Activated naive CD4-positive, alpha-beta T cell treated with anti-CD3 and anti-CD28 coated beads, Interleukin-2, amount 50 U/mL, for 16 hours (primary cell): ENCODE results near the gene NLRC3.
A peak's percentile ranks its signal among the peaks of the same experiment; 100 is the strongest.
"Not testable (repeated sequence)": the region's sequence is repeated elsewhere in the genome, so short reads cannot be mapped to it uniquely, and the experiment has no call there.

Source experiments
- DNase-seq: peaks from one replicate; pipeline ENCODE4 v3.0.0-alpha.2; 2020

NLRC3 gene

DNA sequence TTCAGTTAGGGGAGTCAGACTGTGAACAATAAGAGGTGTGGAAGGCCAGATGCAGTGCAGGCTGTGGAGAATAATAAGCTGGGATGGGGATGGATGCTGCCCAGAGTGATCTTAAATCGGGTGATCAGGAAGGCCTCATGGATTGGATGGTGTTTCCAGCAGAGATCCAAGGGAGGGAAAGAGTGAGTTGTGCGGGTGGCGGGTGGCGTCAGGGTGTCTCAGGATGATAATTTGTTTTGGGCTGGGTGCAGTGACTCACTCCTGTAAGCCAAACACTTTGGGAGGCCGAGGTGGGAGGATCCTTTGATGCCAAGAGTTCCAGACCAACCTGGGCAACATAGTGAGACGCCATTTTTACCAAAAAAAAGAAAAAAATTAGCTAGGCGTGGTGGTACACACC, 68.5 kb downstream of the NLRC3 start:
- no peak for DNase-seq

DNA sequence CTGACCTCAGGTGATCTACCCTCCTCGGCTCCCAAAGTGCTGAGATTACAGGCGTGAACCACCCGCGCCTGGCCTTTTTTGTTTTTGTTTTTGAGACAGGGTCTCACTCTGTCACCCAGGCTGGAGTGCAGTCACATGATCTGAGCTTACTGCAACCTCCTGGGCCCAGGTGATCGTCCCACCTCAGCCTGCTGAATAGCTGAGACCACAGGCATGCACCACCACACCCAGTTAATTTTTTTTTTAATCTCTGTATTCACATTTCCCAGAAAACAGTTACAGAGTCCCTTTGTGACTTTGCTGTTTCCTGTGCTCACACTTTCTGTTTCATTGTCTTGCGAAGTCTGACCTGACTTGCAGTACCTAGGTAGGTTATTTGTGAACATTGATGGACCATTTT, 73.7 kb downstream of the NLRC3 start:
- DNase-seq: peak; percentile 44

DNA sequence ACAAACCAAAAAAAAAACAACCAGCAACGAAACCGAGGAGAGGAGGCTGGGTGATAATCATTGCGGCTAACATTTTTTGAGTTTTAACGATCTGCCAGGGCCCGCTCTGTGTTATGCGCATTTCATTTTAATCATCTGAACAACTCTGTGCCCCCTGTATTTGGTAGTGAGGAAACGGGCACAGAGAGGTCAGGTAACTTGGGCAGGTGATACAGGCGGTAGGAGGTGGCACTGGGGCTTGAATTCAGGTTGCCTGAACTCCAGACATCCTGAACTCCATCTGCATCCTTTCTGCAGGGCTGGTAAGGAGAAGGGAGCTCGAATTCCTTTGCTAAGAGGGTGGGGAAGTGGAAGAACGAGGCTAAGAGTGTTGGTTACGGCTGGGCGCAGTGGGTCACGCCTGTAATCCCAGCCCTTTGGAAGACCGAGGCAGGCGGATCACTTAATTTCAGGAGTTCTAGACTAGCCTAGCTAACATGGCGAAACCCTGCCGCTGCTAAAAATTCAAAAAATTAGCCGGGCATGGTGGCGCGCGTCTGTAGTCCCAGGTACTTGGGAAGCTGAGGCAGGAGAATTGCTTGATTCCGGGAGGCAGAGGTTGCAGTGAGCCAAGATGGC, 75.3 kb downstream of the NLRC3 start:
- no peak for DNase-seq

DNA sequence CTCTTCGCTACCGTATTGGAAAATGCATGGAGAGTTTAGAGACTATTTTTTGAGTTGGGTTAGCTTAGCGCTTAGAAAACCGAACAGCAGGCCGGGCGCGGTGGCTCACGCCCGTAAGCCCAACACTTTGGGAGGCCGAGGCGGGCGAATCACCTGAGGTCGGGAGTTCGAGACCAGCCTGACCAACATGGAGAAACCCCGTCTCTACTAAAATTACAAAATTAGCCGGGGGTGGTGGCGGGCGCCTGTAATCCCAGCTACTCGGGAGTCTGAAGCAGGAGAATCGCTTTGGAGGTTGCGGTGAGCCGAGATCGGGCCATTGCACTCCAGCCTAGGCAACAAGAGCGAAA, 75.8 kb downstream of the NLRC3 start:
- not testable (repeated sequence) for DNase-seq

DNA sequence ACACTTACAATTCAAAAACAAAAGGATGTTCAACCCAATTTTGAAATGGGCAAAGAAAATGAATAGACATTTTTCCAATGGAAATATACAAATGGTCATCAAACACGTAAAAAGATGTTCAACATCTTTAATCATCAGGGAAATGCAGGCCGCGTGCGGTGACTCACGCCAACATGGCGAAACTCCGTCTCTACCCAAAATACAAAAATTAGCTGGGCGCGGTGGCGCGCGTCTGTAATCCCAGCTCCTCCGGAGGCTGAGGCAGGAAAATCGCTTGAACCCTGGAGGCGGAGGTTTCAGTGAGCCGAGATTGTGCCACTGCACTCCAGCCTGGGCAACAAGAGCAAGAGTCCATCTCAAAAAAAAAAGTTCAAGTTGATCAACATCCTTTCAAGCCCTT, 78.2 kb downstream of the NLRC3 start:
- DNase-seq: no peak

DNA sequence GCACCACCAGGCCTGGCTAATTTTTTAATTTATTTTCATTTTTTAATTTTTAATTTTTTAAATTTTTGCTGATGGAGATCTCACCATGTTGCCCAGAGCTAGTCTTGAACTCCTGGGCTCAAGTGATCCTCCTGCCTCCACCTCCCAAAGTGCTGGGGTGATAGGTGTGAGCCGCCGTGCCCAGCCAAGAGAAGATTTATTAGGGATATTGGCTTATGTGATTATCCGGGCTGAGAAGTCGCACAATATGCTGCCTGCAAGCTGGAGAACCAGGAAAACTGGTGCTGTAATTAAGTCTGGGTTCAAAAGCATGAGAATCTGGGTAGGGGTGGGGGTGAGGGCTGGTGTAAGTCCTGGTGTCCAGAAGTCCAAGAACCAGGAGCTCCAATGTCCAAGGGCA, 79.4 kb downstream of the NLRC3 start:
- DNase-seq: no peak

DNA sequence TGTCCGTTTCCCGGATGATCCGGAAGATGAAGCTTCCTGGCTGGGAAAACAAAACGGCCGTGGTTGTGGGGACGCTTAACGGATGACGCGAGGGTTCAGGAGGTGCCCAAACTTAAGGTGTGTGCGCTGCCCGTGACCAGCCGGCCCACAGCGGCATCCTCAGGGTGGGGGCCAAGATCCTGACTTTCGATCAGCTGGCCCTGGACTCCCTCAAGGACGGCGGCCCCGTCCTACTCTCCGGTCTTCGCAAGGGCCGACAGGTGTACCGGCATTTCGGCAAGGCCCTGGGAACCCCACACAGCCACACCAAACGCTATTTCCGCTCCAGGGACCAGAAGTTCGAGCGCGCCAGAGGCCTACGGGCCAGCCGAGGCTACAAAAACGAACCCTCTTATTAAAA, 80.8 kb downstream of the NLRC3 start:
- DNase-seq: no peak

DNA sequence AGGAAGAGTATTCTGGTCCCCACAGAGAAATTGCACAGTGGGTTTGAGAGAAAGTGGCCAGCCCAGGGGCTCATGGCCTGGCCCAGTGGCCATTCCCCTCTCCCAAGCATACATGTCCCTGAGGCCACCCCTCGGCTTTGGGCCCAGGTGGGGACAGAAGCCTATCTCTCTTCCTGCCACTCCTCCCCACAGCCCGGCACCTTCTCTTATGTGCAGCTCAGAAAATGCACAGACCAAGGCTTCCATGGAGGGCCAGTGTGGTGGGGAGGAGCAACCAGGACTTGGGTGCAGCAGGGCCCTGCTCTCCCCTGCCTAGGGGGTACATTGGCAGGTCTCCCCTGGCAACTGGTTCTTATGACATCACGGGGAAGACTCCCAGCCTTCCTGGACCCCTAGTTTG, 82.0 kb downstream of the NLRC3 start, which contains the start of gene C16orf90:
Gene C16orf90 (minus strand): TSS at position 314 of the 400 bp plus-strand sequence. CDS start 68 bp downstream, at position 246.
- DNase-seq: no peak

DNA sequence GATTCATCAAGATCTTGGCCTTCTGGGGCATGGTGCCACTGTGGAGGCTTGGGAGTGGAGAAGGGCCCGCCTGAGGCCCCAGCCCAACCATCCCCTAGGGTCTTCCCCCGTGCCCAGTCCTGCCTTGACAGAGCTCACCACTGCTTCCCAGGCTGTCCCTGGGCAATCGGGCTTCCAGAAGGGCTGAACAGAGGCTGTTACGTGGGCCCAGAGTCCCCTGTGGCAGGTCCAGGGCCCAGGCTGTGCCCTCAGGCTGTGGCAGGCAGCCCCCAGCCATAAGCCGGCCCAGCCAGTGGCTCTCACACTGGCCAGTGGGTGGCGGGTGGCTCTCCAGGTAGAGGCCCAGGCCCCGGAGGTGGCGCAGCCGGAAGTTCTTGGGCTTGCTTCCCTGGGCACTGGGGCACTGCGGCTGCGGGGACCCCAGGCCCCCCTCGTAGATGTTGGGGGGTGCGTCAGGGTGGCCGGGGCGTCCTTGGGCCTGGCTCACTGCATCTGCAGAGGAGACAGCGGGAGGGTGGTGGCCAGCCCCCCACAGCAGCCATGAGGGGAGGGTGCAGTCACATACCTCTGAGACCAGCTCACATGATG, 82.7 kb downstream of the NLRC3 start:
- DNase-seq: no peak

DNA sequence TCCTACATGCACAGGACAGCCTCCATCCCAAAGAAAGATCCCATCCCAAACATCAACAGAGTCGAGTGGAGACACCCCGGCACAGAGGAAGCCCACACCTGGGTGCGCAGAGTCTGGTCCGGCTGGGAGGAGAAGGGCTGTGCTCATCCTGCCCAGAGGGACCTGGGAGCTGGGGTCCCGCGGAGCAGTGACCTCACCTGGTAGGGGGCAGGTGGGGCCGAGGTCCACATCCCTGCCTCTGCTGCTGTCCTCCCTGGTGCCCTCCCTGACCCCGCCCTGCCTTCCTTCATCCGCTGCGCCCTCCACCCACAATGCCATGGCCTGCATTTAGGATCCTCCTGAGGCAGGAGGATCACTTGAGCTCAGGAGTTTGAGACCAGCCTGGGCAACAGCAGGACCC, 84.8 kb downstream of the NLRC3 start:
- no peak for DNase-seq

DNA sequence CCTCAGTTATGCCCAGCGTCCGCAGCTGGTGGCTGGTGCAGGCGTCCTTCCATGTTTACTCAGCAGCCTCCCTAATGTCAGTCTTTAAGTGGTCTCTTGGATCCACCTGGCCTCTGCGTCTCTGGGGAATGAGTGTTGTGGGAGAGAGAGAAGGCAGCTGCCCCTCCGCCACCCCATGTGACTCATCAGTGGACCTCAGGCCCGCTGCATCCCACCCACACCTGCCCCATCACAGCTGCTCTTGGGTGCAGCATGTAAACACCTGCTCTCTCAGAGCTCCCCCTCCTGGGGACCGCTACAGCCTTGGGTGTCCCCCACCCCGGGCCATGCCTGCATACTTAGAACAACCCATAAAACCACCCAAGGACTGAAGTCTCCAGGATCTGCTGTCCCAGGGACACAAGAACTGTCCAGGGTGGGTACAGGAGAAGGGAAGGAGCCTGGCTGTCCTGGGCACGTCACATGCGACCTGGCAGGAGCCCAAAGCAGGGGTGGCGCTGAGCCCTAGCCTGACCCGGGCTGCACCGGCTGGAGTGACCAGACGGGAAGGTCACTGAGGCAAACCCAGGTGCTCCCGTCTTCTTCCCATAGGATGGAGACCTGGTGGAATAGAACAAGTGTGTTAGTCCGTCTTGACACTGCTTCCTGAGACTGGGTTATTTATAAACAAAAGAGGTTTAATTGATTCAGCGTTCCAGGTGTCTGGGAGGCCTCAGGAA, 86.1 kb downstream of the NLRC3 start:
- no peak for DNase-seq
